ENCODE data around the gene SS18.

- TF ChIP-seq TAF1 (IDR thresholded peaks at IDR 0.05; ENCODE audit: borderline replicate concordance, insufficient read depth, low read length): no peak
- no peak for TF ChIP-seq POLR2AphosphoS5 (IDR thresholded peaks at IDR 0.05; ENCODE audit: low read depth, low read length)
- no peak for TF ChIP-seq SIN3A (IDR thresholded peaks at IDR 0.05; ENCODE audit: borderline replicate concordance, insufficient read depth, low read length)
- no peak for TF ChIP-seq REST (IDR thresholded peaks at IDR 0.05; ENCODE audit: insufficient read depth in 1 of 2, low read depth in 2 of 2, low read length in 2 of 2)
Observed at GRCh38 chr18:26135548-26135947, 45.1 kb upstream of the SS18 start.
